OCI-LY7 (cell line): ENCODE results near the gene HOXA3. TPM values are rescaled to one million over a fixed set of nuclear protein-coding genes. Genes with fewer than 3 reads are reported as not detected.

Experiments
- BruUV-seq: library from RNA; stranded (reverse); fragments of 400-500 nt; replicated peaks from 2 replicates; lab custom pipeline; 2021; lab: Mats Ljungman, UMichigan
- CTCF ChIA-PET: fragments of 300-600 bp; sonication (Branson Sonifier 250); formaldehyde crosslinking; loops from one replicate; lab custom pipeline; 2022; ENCODE audit warnings: antibody characterized with exemption; ENCODE audit not compliant: unreplicated experiment; lab: Charles Lee
- POLR2A ChIA-PET: fragments of 300-600 bp; sonication (Branson Sonifier 250); formaldehyde crosslinking; loops from one replicate; lab custom pipeline; 2022; ENCODE audit warnings: antibody characterized with exemption; lab: Charles Lee
- DNase-seq: peaks from one replicate; pipeline ENCODE4 v3.0.0-alpha.2; 2015; ENCODE audit warnings: low spot score
- H2AFZ ChIP-seq: fragments of 200-600 bp; sonication (generic), shearing (Covaris generic); 2 replicates; pipeline ENCODE4 v1.6.1; 2014; ENCODE audit warnings: mild to moderate bottlenecking, antibody characterized with exemption, low read length, moderate library complexity
- H3K27ac ChIP-seq: fragments of 200-600 bp; sonication (generic); 2 replicates; pipeline ENCODE4 v1.5.1; 2014; ENCODE audit warnings: mixed run types, low read depth, mild to moderate bottlenecking, moderate library complexity, low read length, inconsistent platforms; ENCODE audit not compliant: poor library complexity, severe bottlenecking
- H3K36me3 ChIP-seq: fragments of 200-600 bp; sonication (generic); 2 replicates; pipeline ENCODE4 v1.6.1; 2014; ENCODE audit warnings: mild to moderate bottlenecking, antibody characterized with exemption, low read length, moderate library complexity, mixed read lengths; ENCODE audit not compliant: insufficient read depth
- H3K4me1 ChIP-seq: fragments of 200-600 bp; sonication (generic); 2 replicates; pipeline ENCODE4 v1.5.1; 2014; ENCODE audit warnings: mild to moderate bottlenecking, low read length; ENCODE audit not compliant: insufficient read depth, poor library complexity, severe bottlenecking
- H3K4me2 ChIP-seq: fragments of 200-600 bp; sonication (generic); 2 replicates; pipeline ENCODE4 v1.6.1; 2014; ENCODE audit warnings: mild to moderate bottlenecking, low read length
- H3K4me3 ChIP-seq: fragments of 200-600 bp; sonication (generic); 2 replicates; pipeline ENCODE4 v1.5.1; 2014; ENCODE audit warnings: mild to moderate bottlenecking, low read depth, low read length; ENCODE audit not compliant: poor library complexity, severe bottlenecking
- H3K79me2 ChIP-seq: fragments of 200-600 bp; sonication (generic); 2 replicates; pipeline ENCODE4 v1.6.1; 2016; ENCODE audit warnings: low read depth, mild to moderate bottlenecking, low read length, moderate library complexity, mixed read lengths; ENCODE audit not compliant: insufficient read depth
- H3K9me2 ChIP-seq: fragments of 200-600 bp; sonication (generic); 2 replicates; pipeline ENCODE4 v1.6.1; 2016; ENCODE audit warnings: mild to moderate bottlenecking, low read length, mixed read lengths; ENCODE audit not compliant: insufficient read depth
- H3K9me3 ChIP-seq: fragments of 200-600 bp; sonication (generic); 2 replicates; pipeline ENCODE4 v1.6.1; 2014; ENCODE audit warnings: mild to moderate bottlenecking, mixed run types, low read length, mixed read lengths
- H4K20me1 ChIP-seq: fragments of 200-600 bp; sonication (generic); 2 replicates; pipeline ENCODE4 v1.6.1; 2014; ENCODE audit warnings: mild to moderate bottlenecking, antibody characterized with exemption, low read length, moderate library complexity, mixed read lengths; ENCODE audit not compliant: insufficient read depth
- EZH2phosphoT487 ChIP-seq: fragments of 200-600 bp; sonication (generic); IDR thresholded peaks from 2 replicates; pipeline ENCODE4 v1.6.1; 2018; ENCODE audit warnings: low read depth, borderline replicate concordance, mild to moderate bottlenecking, mixed run types, antibody characterized with exemption, low read length, moderate library complexity, mixed read lengths
- intact Hi-C: fragments of 100-400 bp; cut with micrococcal nuclease; formaldehyde crosslinking; loops from one replicate; pipeline ENCODE4 v1.10.0; 2022; ENCODE audit not compliant: unreplicated experiment
- total RNA-seq, 2 experiments: library from RNA; depleted of rRNA in 1 of 2; stranded (reverse); fragments of >200 nt in 1 of 2; shearing (Covaris generic) in 1 of 2; gene quantifications; 2 replicates each; pipeline ENCODE4 v1.2.3, GENCODE V29; 2014 to 2022
- TF ChIP-seq, protein P1 (sequence below): fragments of 200-600 bp; sonication (generic); conservative IDR thresholded peaks from 2 replicates; pipeline ENCODE4 v1.5.1; 2014; ENCODE audit warnings: mild to moderate bottlenecking, antibody characterized with exemption, low read length, moderate library complexity, mixed read lengths

Gene HOXA3
- total RNA-seq, 2 experiments from 2014 or later = 0.41 to 2.7 TPM

DNA sequence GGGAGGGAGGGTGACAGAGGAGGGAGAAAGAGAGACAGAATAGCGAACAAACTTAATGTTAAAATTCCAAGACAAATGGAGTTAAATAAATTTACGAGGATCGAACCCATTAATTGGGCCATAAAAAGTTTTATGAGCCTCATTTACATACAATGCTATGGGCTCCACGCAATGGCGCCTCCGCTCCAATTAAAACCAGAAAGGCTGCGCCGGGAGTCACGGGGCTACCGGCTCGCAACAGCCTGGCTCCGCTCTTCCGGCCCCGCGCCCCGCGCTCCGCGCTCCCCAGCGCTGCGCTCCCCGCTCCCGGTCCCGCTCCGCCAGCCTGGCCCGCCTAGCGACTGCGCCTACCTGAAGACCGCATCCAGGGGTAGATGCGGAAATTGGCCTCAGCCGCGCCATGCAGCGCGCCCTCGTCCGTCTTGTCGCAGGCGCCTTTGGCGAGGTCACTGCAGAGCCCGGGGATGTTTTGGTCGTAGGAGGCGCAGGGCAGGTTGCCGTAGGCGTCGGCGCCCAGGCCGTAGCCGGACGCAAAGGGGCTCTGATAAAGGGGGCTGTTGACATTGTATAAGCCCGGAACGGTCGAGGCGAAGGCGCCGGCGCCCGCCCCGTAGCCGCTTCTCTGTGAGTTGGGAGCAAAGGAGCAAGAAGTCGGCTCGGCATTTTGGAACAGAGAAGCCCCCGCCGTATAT, 3.6 kb upstream of the HOXA3 start:
- BruUV-seq = no TSS peak
- Histone ChIP-seq H3K9me2 (no peaks in the 10 kb centered on the region), H3K4me3 (peak overlapping the region; percentile 69), H3K9me3 (no peaks in the 10 kb centered on the region), H3K36me3 (no peaks in the 10 kb centered on the region), H3K4me2 (peak overlapping the region; percentile 84), H3K79me2 (no peaks in the 10 kb centered on the region), H4K20me1 (no peaks in the 10 kb centered on the region), H2AFZ (peak overlapping the region; percentile 99), H3K27ac (peak overlapping the region; percentile 47), H3K4me1 (peaks cover 40% of the 10 kb centered on the region)
- intact Hi-C loops = loop anchor here (10.0 kb wide), 1 partner anchor 1261 kb away; no protein-coding TSS in a partner anchor
- DNase-seq = peak; percentile 65
- ChIA-PET POLR2A (interaction anchor here (0.6 kb wide), 1 partner anchor 190 kb away, joined by 3 read pairs; no protein-coding TSS in a partner anchor), CTCF (interaction anchor here (0.5 kb wide), 1 partner anchor 296 kb away, joined by 3 read pairs; no protein-coding TSS in a partner anchor)
- TF ChIP-seq, protein P1, sequence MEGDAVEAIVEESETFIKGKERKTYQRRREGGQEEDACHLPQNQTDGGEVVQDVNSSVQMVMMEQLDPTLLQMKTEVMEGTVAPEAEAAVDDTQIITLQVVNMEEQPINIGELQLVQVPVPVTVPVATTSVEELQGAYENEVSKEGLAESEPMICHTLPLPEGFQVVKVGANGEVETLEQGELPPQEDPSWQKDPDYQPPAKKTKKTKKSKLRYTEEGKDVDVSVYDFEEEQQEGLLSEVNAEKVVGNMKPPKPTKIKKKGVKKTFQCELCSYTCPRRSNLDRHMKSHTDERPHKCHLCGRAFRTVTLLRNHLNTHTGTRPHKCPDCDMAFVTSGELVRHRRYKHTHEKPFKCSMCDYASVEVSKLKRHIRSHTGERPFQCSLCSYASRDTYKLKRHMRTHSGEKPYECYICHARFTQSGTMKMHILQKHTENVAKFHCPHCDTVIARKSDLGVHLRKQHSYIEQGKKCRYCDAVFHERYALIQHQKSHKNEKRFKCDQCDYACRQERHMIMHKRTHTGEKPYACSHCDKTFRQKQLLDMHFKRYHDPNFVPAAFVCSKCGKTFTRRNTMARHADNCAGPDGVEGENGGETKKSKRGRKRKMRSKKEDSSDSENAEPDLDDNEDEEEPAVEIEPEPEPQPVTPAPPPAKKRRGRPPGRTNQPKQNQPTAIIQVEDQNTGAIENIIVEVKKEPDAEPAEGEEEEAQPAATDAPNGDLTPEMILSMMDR = no peak; the same call in 1 of the 2 replicates
- no peak for TF ChIP-seq EZH2phosphoT487

DNA sequence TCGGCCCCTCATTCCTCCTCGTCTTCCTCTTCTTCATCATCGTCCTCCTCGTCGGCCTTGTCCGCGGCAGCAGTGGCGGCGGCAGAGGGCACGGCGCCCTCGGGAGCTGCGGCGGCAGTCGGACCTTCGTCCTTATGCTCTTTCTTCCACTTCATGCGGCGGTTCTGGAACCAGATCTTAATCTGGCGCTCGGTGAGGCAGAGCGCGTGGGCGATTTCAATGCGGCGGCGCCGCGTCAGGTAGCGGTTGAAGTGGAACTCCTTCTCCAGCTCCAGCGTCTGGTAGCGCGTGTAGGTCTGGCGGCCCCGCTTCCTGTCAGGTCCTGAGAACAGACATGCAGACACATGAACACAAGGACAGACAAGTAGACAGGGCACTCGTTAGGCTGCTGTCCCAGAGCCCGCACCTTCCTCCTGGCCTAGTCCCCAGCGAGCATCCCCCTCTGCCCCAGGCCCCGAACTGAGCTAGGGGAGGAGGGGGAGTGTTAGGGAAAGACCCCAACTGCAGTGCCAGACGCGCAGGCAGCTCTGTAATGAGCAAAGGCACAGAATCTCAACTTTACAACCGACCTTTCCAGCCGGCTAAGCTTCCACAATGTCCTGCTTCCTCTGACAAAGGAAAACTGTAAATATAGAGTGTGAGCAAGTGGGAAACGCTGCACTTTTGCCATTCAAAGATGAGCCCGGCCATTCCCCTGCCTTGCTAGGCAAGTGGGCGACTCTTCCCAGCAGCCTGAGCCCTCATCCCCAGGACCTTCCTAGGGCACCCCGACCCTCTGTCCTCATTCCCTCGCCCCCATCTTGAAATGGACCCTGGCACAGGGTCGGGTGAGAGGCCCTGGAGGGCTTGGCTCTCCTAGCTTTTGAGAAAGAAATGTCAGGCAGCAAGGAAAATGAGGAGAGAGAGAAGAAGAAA, 2.8 kb upstream of the HOXA3 start:
- H3K9me2 ChIP-seq = no peaks in the 10 kb centered on the region
- no TSS peak for BruUV-seq
- H4K20me1 ChIP-seq = no peaks in the 10 kb centered on the region
- peak overlapping the region; percentile 84 for H3K4me2 ChIP-seq
- ChIA-PET POLR2A (interaction anchor here (0.6 kb wide), 2 partner anchors 189 to 877 kb away, joined by 3 read pairs; no protein-coding TSS in a partner anchor), CTCF (interaction anchor here (0.5 kb wide), 1 partner anchor 296 kb away, joined by 3 read pairs; no protein-coding TSS in a partner anchor)
- H3K4me1 ChIP-seq = peaks cover 35% of the 10 kb centered on the region
- TF ChIP-seq EZH2phosphoT487 = no peak
- TF ChIP-seq, protein P1 = no peak
- no peaks in the 10 kb centered on the region for H3K36me3 ChIP-seq
- H3K9me3 ChIP-seq = no peaks in the 10 kb centered on the region
- H3K79me2 ChIP-seq = no peaks in the 10 kb centered on the region
- peak overlapping the region; percentile 47 for H3K27ac ChIP-seq
- peak overlapping the region; percentile 69 for H3K4me3 ChIP-seq
- peak; percentile 33 for DNase-seq
- H2AFZ ChIP-seq = peak overlapping the region; percentile 99
- intact Hi-C loops = loop anchor here (10.0 kb wide), 1 partner anchor 1260 kb away; no protein-coding TSS in a partner anchor
